Keratinocyte (primary cell): ENCODE results near the gene DPM2. TPM values are rescaled to one million over a fixed set of nuclear protein-coding genes. Genes with fewer than 3 reads are reported as not detected.

Experiments used
- DNase-seq: peaks from one replicate; pipeline ENCODE4 v3.0.0-alpha.2; 2011; ENCODE audit warnings: low read depth, missing footprints, low spot score
- FAIRE-seq: peaks from 2 replicates; lab custom pipeline; 2011; peaks lifted over from hg19 to GRCh38; lab: Jason Lieb, UNC
- H2AFZ ChIP-seq: 2 replicates; pipeline ENCODE4 v1.6.0; 2012; ENCODE audit warnings: low read length, control low read depth, inconsistent platforms; ENCODE audit not compliant: control insufficient read depth
- H3K27ac ChIP-seq: 2 replicates; pipeline ENCODE4 v1.5.1; 2011; ENCODE audit warnings: low read length; ENCODE audit not compliant: control insufficient read depth, insufficient read depth
- H3K27me3 ChIP-seq: 3 replicates; pipeline ENCODE4 v1.6.0; 2011; ENCODE audit warnings: low read length; ENCODE audit not compliant: control insufficient read depth, insufficient read depth; ENCODE audit errors: extremely low read depth
- H3K36me3 ChIP-seq, 2 experiments: 2 replicates in 1 of 2; 3 replicates in 1 of 2; pipeline ENCODE4 v1.5.1; 2011; ENCODE audit warnings: low read length in 2 of 2, mild to moderate bottlenecking in 1 of 2; ENCODE audit not compliant: control insufficient read depth in 2 of 2, insufficient read depth in 2 of 2; ENCODE audit errors: extremely low read depth in 1 of 2
- H3K4me1 ChIP-seq: 3 replicates; pipeline ENCODE4 v1.5.1; 2011; ENCODE audit warnings: low read length; ENCODE audit not compliant: control insufficient read depth, insufficient read depth; ENCODE audit errors: extremely low read depth
- H3K4me2 ChIP-seq: 3 replicates; pipeline ENCODE4 v1.6.0; 2011; ENCODE audit warnings: low read depth, low read length; ENCODE audit not compliant: control insufficient read depth, insufficient read depth; ENCODE audit errors: extremely low read depth
- H3K4me3 ChIP-seq, 3 experiments: fragments of 200-600 bp in 1 of 3; sonication (generic) in 1 of 3; 2 replicates in 2 of 3; 3 replicates in 1 of 3; pipeline ENCODE4 v1.5.1; 2011 to 2016; ENCODE audit warnings: low read length in 3 of 3, mild to moderate bottlenecking in 3 of 3, control low read depth in 2 of 3, inconsistent platforms in 1 of 3, low read depth in 1 of 3, mixed read lengths in 1 of 3, mixed run types in 1 of 3, moderate library complexity in 1 of 3; ENCODE audit not compliant: control insufficient read depth in 2 of 3, insufficient read depth in 2 of 3; ENCODE audit errors: extremely low read depth in 1 of 3
- H3K79me2 ChIP-seq: 2 replicates; pipeline ENCODE4 v1.6.0; 2012; ENCODE audit warnings: low read length; ENCODE audit not compliant: control insufficient read depth, insufficient read depth
- H3K9ac ChIP-seq: 3 replicates; pipeline ENCODE4 v1.6.0; 2011; ENCODE audit warnings: low read length; ENCODE audit not compliant: control insufficient read depth, insufficient read depth; ENCODE audit errors: extremely low read depth
- H3K9me1 ChIP-seq: 3 replicates; pipeline ENCODE4 v1.6.0; 2011; ENCODE audit warnings: low read length; ENCODE audit not compliant: control insufficient read depth, insufficient read depth; ENCODE audit errors: extremely low read depth
- H3K9me3 ChIP-seq: 2 replicates; pipeline ENCODE4 v1.5.1; 2012; ENCODE audit warnings: low read depth, low read length; ENCODE audit not compliant: control insufficient read depth
- H4K20me1 ChIP-seq: 3 replicates; pipeline ENCODE4 v1.6.0; 2011; ENCODE audit warnings: low read length; ENCODE audit not compliant: control insufficient read depth, insufficient read depth; ENCODE audit errors: extremely low read depth
- EZH2 ChIP-seq: IDR thresholded peaks from one replicate; pipeline ENCODE4 v1.6.1; 2012; ENCODE audit warnings: inconsistent platforms, mild to moderate bottlenecking, low read length, moderate library complexity
- dilution Hi-C: fragments of 300-500 bp; cut with MboI; formaldehyde crosslinking; loops from one replicate; pipeline ENCODE4 v1.7.0; 2020; ENCODE audit warnings: low sequenced_read_pairs; ENCODE audit not compliant: extremely low pct_ligation_motif_present
- polyA plus RNA-seq, 5 experiments: library from polyadenylated mRNA; depleted of rRNA in 3 of 5; stranded (reverse) in 3 of 5; stranded (forward) in 1 of 5; unstranded in 1 of 5; fragments of >200 nt; gene quantifications; 1 replicate in 1 of 5; 2 replicates in 3 of 5; 3 replicates in 1 of 5; pipeline versions ENCODE4 v1.2.1 to v1.2.3, GENCODE V29; 2011 to 2012; ENCODE audit warnings: missing spikeins in 2 of 5, low read depth in 1 of 5, low replicate concordance in 1 of 5
- TF ChIP-seq, protein P1 (sequence below), 3 experiments: IDR thresholded peaks in 1 of 3; conservative IDR thresholded peaks in 1 of 3; optimal IDR thresholded peaks in 1 of 3; 2 replicates in 2 of 3; 3 replicates in 1 of 3; pipeline versions ENCODE3 to v1.5.1; 2011; ENCODE audit warnings: low read length in 3 of 3, mild to moderate bottlenecking in 3 of 3, moderate library complexity in 2 of 3, control low read depth in 1 of 3, inconsistent platforms in 1 of 3; ENCODE audit not compliant: insufficient read depth in 2 of 3; ENCODE audit errors: extremely low read depth in 1 of 3

Gene DPM2
- polyA plus RNA-seq, 1 donor (not counting 4 experiments of a cell fraction or from before 2014, with no cell fraction given), result 31.1 TPM

DNA sequence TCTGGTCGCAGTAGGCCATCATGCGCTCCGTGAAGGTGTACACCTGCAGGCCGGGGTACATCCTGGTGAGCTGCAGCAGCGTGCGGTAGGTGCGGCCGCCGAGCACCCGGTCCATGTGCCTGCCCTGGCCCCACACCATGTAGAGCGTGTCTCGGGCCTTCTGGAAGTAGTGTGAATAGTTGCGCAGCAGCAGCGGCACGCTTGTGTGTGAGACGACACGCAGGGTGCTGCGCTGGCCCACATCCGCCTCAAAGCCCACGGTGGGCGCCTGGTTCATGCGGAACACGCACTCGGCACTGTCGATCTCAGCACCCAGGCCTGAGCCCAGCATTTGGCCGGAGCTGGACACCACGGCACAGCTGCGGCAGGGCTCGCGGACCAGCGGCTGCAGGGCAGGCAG is 25.4 kb downstream of the DPM2 start:
- Histone ChIP-seq H2AFZ (no peak overlapping the region), H3K9ac (no peak overlapping the region), H3K4me1 (peaks cover 2% of the 10 kb centered on the region), H3K27me3 (no peaks in the 10 kb centered on the region), H3K36me3 (peaks cover 0 to 4% of the 10 kb centered on the region in 2 experiments), H3K79me2 (no peaks in the 10 kb centered on the region), H3K4me3 (no peak overlapping the region), H3K27ac (no peak overlapping the region), H4K20me1 (no peaks in the 10 kb centered on the region), H3K4me2 (no peak overlapping the region), H3K9me1 (no peaks in the 10 kb centered on the region), H3K9me3 (no peaks in the 10 kb centered on the region)
- dilution Hi-C loops, result no loop called here
- DNase-seq (no peak), FAIRE-seq (no peak)
- TF ChIP-seq EZH2, result no peak
- TF ChIP-seq, protein P1, sequence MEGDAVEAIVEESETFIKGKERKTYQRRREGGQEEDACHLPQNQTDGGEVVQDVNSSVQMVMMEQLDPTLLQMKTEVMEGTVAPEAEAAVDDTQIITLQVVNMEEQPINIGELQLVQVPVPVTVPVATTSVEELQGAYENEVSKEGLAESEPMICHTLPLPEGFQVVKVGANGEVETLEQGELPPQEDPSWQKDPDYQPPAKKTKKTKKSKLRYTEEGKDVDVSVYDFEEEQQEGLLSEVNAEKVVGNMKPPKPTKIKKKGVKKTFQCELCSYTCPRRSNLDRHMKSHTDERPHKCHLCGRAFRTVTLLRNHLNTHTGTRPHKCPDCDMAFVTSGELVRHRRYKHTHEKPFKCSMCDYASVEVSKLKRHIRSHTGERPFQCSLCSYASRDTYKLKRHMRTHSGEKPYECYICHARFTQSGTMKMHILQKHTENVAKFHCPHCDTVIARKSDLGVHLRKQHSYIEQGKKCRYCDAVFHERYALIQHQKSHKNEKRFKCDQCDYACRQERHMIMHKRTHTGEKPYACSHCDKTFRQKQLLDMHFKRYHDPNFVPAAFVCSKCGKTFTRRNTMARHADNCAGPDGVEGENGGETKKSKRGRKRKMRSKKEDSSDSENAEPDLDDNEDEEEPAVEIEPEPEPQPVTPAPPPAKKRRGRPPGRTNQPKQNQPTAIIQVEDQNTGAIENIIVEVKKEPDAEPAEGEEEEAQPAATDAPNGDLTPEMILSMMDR (optimal IDR thresholded peaks at IDR 0.05 in 1 of 3, IDR thresholded peaks at IDR 0.05 in 1 of 3, conservative IDR thresholded peaks at IDR 0.05 in 1 of 3; ENCODE audit: extremely low read depth in 1 of 3, insufficient read depth in 2 of 3, low read length in 3 of 3), result no peak

GRCh38 chr9:127910613-127911205 is 26.9 kb downstream of the DPM2 start:
- dilution Hi-C loops, result no loop called here
- Histone ChIP-seq H3K36me3 (peaks cover 0 to 4% of the 10 kb centered on the region in 2 experiments), H3K4me3 (no peak overlapping the region), H3K79me2 (no peaks in the 10 kb centered on the region), H3K27me3 (no peaks in the 10 kb centered on the region), H3K4me1 (no peaks in the 10 kb centered on the region), H4K20me1 (no peaks in the 10 kb centered on the region), H3K9ac (no peak overlapping the region), H3K27ac (no peak overlapping the region), H2AFZ (no peak overlapping the region), H3K4me2 (no peak overlapping the region), H3K9me3 (no peaks in the 10 kb centered on the region), H3K9me1 (no peaks in the 10 kb centered on the region)
- no peak for DNase-seq
- FAIRE-seq, result no peak
- TF ChIP-seq EZH2, result no peak
- TF ChIP-seq, protein P1 (optimal IDR thresholded peaks at IDR 0.05 in 1 of 3, IDR thresholded peaks at IDR 0.05 in 1 of 3, conservative IDR thresholded peaks at IDR 0.05 in 1 of 3; ENCODE audit: extremely low read depth in 1 of 3, insufficient read depth in 2 of 3, low read length in 3 of 3), result peak in 2 of 3 experiments; percentile 29 to 39
